Right atrium auricular region (tissue), 2 donors: Measurements from ENCODE around the gene OLFML2A. TPM values are rescaled to one million over a fixed set of nuclear protein-coding genes. Genes with fewer than 3 reads are reported as not detected.

ENCODE experiments used
- DNase-seq: peaks from one replicate; pipeline ENCODE4 v3.0.0-alpha.2; 2019; ENCODE audit warnings: low spot score
- H3K27ac ChIP-seq, 2 donors: fragments of 200-600 bp; sonication (generic); 1 replicate in 1 of 2; 2 replicates in 1 of 2; pipeline ENCODE4 v1.5.1; 2016 to 2019
- H3K27me3 ChIP-seq, 2 donors: fragments of 200-600 bp; sonication (generic); one replicate each; pipeline versions ENCODE4 v1.5.1 to v1.6.0; 2017 to 2019
- H3K36me3 ChIP-seq: fragments of 200-600 bp; sonication (generic); one replicate; pipeline ENCODE4 v1.5.1; 2016
- H3K4me1 ChIP-seq, 2 donors: fragments of 200-600 bp; sonication (generic); one replicate each; pipeline versions ENCODE4 v1.5.1 to v1.6.0; 2017 to 2019
- H3K4me3 ChIP-seq, 2 donors: fragments of 200-600 bp; sonication (generic); 1 replicate in 1 of 2; 2 replicates in 1 of 2; pipeline ENCODE4 v1.5.1; 2017 to 2019; ENCODE audit warnings: mild to moderate bottlenecking in 1 of 2, moderate library complexity in 1 of 2
- H3K9me3 ChIP-seq, 2 donors: fragments of 200-600 bp; sonication (generic); one replicate each; pipeline ENCODE4 v1.5.1; 2019
- CTCF ChIP-seq, 2 donors: fragments of 200-600 bp; sonication (generic); IDR thresholded peaks; one replicate each; pipeline ENCODE4 v1.5.1; 2019; ENCODE audit warnings: antibody characterized with exemption in 2 of 2
- total RNA-seq, 2 donors: library from RNA; depleted of rRNA; stranded (reverse); fragments of >200 nt; gene quantifications; one replicate each; pipeline ENCODE4 v1.1.0, GENCODE V29; 2016

The OLFML2A gene
- total RNA-seq, 2 donors from 2014 or later: 41.2 to 53.2 TPM

- Histone ChIP-seq H3K27ac (no peak overlapping the region), H3K4me3 (no peak overlapping the region)
Observed at GRCh38 chr9:124859803-124860581, 83.1 kb downstream of the OLFML2A start.

GRCh38 chr9:124860582-124861341 is 83.8 kb downstream of the OLFML2A start:
- TF ChIP-seq CTCF (IDR thresholded peaks at IDR 0.05): no peak
- H3K36me3 ChIP-seq: peaks cover 47% of the 10 kb centered on the region
- no peak for DNase-seq
- peak overlapping the region; percentile 78 to 86 for H3K4me3 ChIP-seq
- peaks cover 0 to 33% of the 10 kb centered on the region in 2 donors for H3K4me1 ChIP-seq
- H3K27ac ChIP-seq: peak overlapping the region; percentile 90 to 95
- no peaks in the 10 kb centered on the region for H3K27me3 ChIP-seq
- no peaks in the 10 kb centered on the region for H3K9me3 ChIP-seq

More at GRCh38 chr9:124859803-124860581, 83.1 kb downstream of the OLFML2A start:
- DNase-seq: no peak
- peaks cover 0 to 33% of the 10 kb centered on the region in 2 donors for H3K4me1 ChIP-seq
- H3K9me3 ChIP-seq: no peaks in the 10 kb centered on the region
- no peak for TF ChIP-seq CTCF (IDR thresholded peaks at IDR 0.05)
- H3K27me3 ChIP-seq: no peaks in the 10 kb centered on the region
- peaks cover 47% of the 10 kb centered on the region for H3K36me3 ChIP-seq

- H3K4me1 ChIP-seq: peaks cover 0 to 33% of the 10 kb centered on the region in 2 donors
- no peaks in the 10 kb centered on the region for H3K27me3 ChIP-seq
- H3K4me3 ChIP-seq: peak within 1 kb of the TSS; percentile 78 to 86
- H3K9me3 ChIP-seq: no peaks in the 10 kb centered on the region
- no peak for TF ChIP-seq CTCF (IDR thresholded peaks at IDR 0.05)
- H3K36me3 ChIP-seq: peaks cover 46% of the 10 kb centered on the region
- peak within 1 kb of the TSS; percentile 90 to 95 for H3K27ac ChIP-seq
- peak; percentile 95 for DNase-seq
Observed at GRCh38 chr9:124861342-124862229, 84.7 kb downstream of the OLFML2A start, which contains the start of the genes ARPC5L and RPL35. ARPC5L (plus strand) TSS chr9:124862130; CDS start chr9:124869291, 7,161 bp downstream. RPL35 (minus strand) TSS chr9:124861957; CDS start chr9:124861912, 45 bp downstream.

GRCh38 chr9:124863371-124863871 is 86.5 kb downstream of the OLFML2A start:
- no peak for TF ChIP-seq CTCF (IDR thresholded peaks at IDR 0.05)
- DNase-seq: no peak
- Histone ChIP-seq H3K4me3 (no peak overlapping the region), H3K4me1 (peaks cover 0 to 41% of the 10 kb centered on the region in 2 donors), H3K36me3 (peaks cover 27% of the 10 kb centered on the region), H3K27ac (peak overlapping the region; percentile 90 to 95), H3K27me3 (no peaks in the 10 kb centered on the region), H3K9me3 (no peaks in the 10 kb centered on the region)

Other genes with a start within 250 kb of the OLFML2A start
- 1 to 10 TPM; 1.9 to 2.6 TPM for gene NR6A1, start 5.8 kb upstream of the OLFML2A start, total RNA-seq
- not detected for gene WDR38, start 76.3 kb downstream of the OLFML2A start, total RNA-seq
- 1,000 to 10,000 TPM in 1 of 2 donors, 100 to 1,000 TPM in 1; 846 to 1,378 TPM for gene RPL35, start 84.8 kb downstream of the OLFML2A start, total RNA-seq
- gene ARPC5L, start 85.0 kb downstream of the OLFML2A start, total RNA-seq: 10 to 100 TPM; 21.7 to 23.5 TPM
- gene GOLGA1, start 163.9 kb downstream of the OLFML2A start, total RNA-seq: 10 to 100 TPM; 12.8 to 17.2 TPM